Omental fat pad (tissue), 4 donors: Measurements from ENCODE around the gene MAP7. TPM values are rescaled to one million over a fixed set of nuclear protein-coding genes. Genes with fewer than 3 reads are reported as not detected.
A peak's percentile ranks its signal among the peaks of the same experiment; 100 is the strongest.

Source experiments
- ATAC-seq: fragments of 150-250 bp; one replicate; pipeline ENCODE4 v1.9.1; 2016; ENCODE audit warnings: mild to moderate bottlenecking, moderate library complexity; ENCODE audit not compliant: low FRiP score
- DNase-seq: peaks from one replicate; pipeline ENCODE4 v3.0.0-alpha.2; 2019; ENCODE audit warnings: low spot score
- total RNA-seq, 4 donors: library from RNA; depleted of rRNA; stranded (reverse); fragments of >200 nt; gene quantifications; one replicate each; pipeline ENCODE4 v1.1.0, GENCODE V29; 2016
- TF ChIP-seq, protein P1 (sequence below), 3 donors: fragments of 450-650 bp; IDR thresholded peaks; one replicate each; pipeline ENCODE4 v1.5.1; 2016 to 2017; ENCODE audit warnings: antibody characterized with exemption in 3 of 3, mild to moderate bottlenecking in 3 of 3, moderate library complexity in 2 of 3

Gene MAP7
- total RNA-seq, 4 donors from 2014 or later = 2.2 to 5.3 (median 4.5) TPM

DNA sequence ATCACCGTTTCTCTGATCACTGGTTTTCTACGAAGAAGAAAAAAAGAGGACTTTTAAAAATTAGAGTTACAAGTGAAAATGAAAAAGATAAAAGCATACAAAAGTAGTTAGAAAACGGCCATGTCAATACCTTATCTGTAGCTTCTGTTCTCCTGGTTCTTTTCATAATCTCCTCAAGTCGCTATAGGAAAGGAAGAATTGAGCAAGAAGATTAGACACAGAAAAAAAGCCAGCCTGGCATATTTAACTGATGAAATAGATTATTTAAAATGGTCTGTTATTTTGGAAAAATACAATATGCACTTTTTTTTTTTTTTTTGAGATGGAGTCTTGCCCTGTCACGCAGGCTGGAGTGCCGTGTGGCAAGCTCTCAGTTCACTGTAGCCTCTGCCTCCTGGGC, 190.4 kb downstream of the MAP7 start:
- TF ChIP-seq, protein P1, sequence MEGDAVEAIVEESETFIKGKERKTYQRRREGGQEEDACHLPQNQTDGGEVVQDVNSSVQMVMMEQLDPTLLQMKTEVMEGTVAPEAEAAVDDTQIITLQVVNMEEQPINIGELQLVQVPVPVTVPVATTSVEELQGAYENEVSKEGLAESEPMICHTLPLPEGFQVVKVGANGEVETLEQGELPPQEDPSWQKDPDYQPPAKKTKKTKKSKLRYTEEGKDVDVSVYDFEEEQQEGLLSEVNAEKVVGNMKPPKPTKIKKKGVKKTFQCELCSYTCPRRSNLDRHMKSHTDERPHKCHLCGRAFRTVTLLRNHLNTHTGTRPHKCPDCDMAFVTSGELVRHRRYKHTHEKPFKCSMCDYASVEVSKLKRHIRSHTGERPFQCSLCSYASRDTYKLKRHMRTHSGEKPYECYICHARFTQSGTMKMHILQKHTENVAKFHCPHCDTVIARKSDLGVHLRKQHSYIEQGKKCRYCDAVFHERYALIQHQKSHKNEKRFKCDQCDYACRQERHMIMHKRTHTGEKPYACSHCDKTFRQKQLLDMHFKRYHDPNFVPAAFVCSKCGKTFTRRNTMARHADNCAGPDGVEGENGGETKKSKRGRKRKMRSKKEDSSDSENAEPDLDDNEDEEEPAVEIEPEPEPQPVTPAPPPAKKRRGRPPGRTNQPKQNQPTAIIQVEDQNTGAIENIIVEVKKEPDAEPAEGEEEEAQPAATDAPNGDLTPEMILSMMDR (IDR thresholded peaks at IDR 0.05) = no peak
- DNase-seq = no peak
- ATAC-seq = no peak

- DNase-seq (no peak), ATAC-seq (peak; percentile 44)
- TF ChIP-seq, protein P1 (IDR thresholded peaks at IDR 0.05) = no peak
These were observed 198.6 kb downstream of the MAP7 start for GRCh38 chr6:136351518-136352110.

DNA sequence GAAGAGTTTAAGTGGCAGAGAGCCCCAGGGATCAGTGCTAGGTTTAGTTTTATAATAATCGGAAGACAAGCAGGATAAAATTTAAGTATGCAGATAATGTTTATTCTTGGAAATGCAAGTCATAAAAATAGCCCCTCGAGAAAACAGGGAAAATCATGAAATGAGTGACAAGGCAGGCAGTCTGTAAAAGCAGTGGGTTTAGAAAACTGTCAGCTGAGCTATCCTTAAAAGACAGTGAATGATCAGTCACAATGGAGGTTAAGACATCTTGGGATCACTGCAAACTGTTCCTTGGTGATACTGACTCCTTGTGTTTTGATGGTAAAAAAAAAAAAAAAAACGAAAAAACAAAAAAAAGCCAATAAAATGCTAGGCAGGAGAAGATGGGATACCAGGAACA, 199.3 kb downstream of the MAP7 start:
- no peak for DNase-seq
- ATAC-seq = no peak
- TF ChIP-seq, protein P1 (IDR thresholded peaks at IDR 0.05) = no peak

DNA sequence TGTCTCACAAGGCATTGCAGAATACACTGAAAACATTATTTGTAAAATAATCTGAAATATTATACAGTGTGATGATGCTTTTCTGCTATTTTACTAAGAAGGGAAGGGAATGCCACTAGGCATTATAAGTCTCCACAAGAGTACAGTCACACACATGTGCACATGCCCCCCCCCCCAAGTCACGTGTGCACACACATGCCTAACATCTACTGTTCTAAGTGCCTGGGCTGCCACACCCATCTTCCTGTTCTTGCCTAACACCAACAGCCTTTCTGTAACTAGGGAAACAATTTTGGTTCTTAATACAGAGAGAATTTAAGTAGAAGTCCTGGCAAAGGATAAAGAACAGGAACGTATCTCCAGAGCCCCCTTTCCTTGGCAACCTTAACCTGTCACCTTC, 202.4 kb downstream of the MAP7 start:
- no peak for ATAC-seq
- DNase-seq = no peak
- TF ChIP-seq, protein P1 (IDR thresholded peaks at IDR 0.05) = no peak

GRCh38 chr6:136345145-136345544, 205.1 kb downstream of the MAP7 start:
- DNase-seq = no peak
- TF ChIP-seq, protein P1 (IDR thresholded peaks at IDR 0.05) = no peak
- ATAC-seq = no peak

GRCh38 chr6:136344420-136344819, 205.8 kb downstream of the MAP7 start:
- DNase-seq (no peak), ATAC-seq (no peak)
- TF ChIP-seq, protein P1 (IDR thresholded peaks at IDR 0.05) = no peak

GRCh38 chr6:136343700-136344099, 206.5 kb downstream of the MAP7 start:
- TF ChIP-seq, protein P1 (IDR thresholded peaks at IDR 0.05) = no peak
- ATAC-seq (no peak), DNase-seq (no peak)
